ENCODE data around the gene HSPA1L. TPM values are rescaled to one million over a fixed set of nuclear protein-coding genes. Genes with fewer than 3 reads are reported as not detected.

Gene HSPA1L
- total and polyA plus RNA-seq, 2 donors (not counting 1 experiment from before 2014, with no cell fraction given) = 0.81 to 2.0 TPM

DNA sequence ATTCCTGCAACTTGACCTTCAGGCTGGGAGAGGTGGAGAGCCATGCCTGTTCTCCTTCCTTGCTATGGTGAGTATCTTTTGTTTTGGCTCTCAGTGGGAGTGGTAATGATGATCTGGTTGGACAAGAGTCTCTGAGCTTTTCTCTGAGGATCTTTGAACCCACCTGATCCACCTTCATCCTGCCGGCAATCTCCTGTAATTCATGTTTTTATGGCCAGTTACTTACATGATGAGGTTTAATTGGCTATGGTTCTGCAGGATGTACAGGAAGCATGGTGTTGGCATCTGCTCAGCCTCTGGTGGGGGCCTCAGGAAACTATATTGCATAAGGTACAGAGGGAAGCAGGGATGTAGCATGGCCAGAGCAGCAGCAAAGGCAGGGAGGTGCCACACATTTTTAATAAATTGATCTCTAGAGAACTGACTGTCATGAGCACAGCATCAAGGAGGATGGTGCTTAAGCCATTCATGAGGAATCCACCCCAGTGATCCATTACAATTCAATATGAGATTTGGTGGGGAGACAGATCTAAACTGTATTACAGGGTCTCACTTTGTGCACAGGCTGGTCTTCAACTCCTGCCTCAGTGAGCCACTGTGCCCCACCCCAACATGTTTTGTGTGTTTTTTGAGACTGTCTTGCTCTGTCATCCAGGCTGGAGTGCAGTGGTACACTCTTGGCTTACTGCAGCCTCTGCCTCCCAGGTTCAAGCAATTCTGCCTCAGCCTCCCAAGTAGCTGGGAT lies 22.5 kb upstream of the HSPA1L start:
- no peaks in the 10 kb centered on the region for H3K27me3 Mint-ChIP-seq
- POLR2A ChIA-PET = interaction anchor here (0.6 to 0.8 kb wide), 2 partner anchors 19 to 47 kb away, joined by 4 to 5 read pairs; no protein-coding TSS in a partner anchor

More for the DNA sequence above, 22.5 kb upstream of the HSPA1L start:
- Histone ChIP-seq H3K4me3 (ENCODE audit: control extremely low read depth in 1 of 5, extremely low read depth in 1 of 5, insufficient read depth in 1 of 5, low read depth in 2 of 5, low read length in 4 of 5) (peak overlapping the region in 3 of 5 experiments; percentile 16 to 90 (median 26)), H4K20me1 (ENCODE audit: control insufficient read depth, insufficient read depth, low read length, poor library complexity, severe bottlenecking) (peaks cover 13% of the 10 kb centered on the region), H3K9ac (ENCODE audit: low read length) (peak overlapping the region; percentile 90), H3K4me1 (ENCODE audit: control insufficient read depth in 2 of 2, insufficient read depth in 2 of 2, low read length in 2 of 2) (peaks cover 36 to 54% of the 10 kb centered on the region in 2 donors), H3K79me2 (ENCODE audit: control insufficient read depth, insufficient read depth, low read length) (peaks cover 39% of the 10 kb centered on the region), H3K9me3 (ENCODE audit: control extremely low read depth in 1 of 3, control insufficient read depth in 2 of 3, insufficient read depth in 1 of 3, low read length in 2 of 3) (no peaks in the 10 kb centered on the region), H2AFZ (ENCODE audit: insufficient read depth, low read depth, low read length, poor library complexity, severe bottlenecking) (no peak overlapping the region), H3K27me3 (replicated peaks in 1 of 4; ENCODE audit: control extremely low read depth in 1 of 4, control insufficient read depth in 3 of 4, insufficient read depth in 4 of 4, low read length in 3 of 4) (no peaks in the 10 kb centered on the region), H3K4me2 (replicated peaks; ENCODE audit: low read depth, low read length, poor library complexity, severe bottlenecking) (peak overlapping the region; percentile 73), H3K27ac (ENCODE audit: low read length in 2 of 2) (peak overlapping the region; percentile 51 to 98), H3K36me3 (replicated peaks in 1 of 2; ENCODE audit: control extremely low read depth in 1 of 2, control insufficient read depth in 1 of 2, extremely low read depth in 1 of 2, insufficient read depth in 2 of 2, low read length in 1 of 2) (peaks cover 4 to 46% of the 10 kb centered on the region in 2 experiments)
- Mint-ChIP-seq H3K4me1 (peaks cover 44% of the 10 kb centered on the region), H3K27ac (peak overlapping the region; percentile 95), H3K4me3 (peak overlapping the region; percentile 87), H3K9me3 (ENCODE audit: insufficient read depth) (no peaks in the 10 kb centered on the region)
- no peak for ATAC-seq (ENCODE audit: low read depth)
- no peak for TF ChIP-seq EZH2 (IDR thresholded peaks at IDR 0.05; ENCODE audit: borderline replicate concordance, insufficient read depth, low read depth, low read length, poor library complexity, severe bottlenecking)
- TF ChIP-seq CTCF (IDR thresholded peaks at IDR 0.05) = no peak
- CTCF ChIA-PET = interaction anchor here (2.0 to 2.4 kb wide), 2 partner anchors 25 to 26 kb away, joined by 5 to 6 read pairs; partner anchors contain the start of gene NEU1
- intact Hi-C loops (cut with micrococcal nuclease) = loop anchor here (10.0 kb wide), 1 partner anchor 137 kb away; the partner anchor contains the start of gene DXO
- no peak for DNase-seq
- WGBS (ENCODE audit: insufficient coverage) = no CpG with 5 or more reads among the region's 1 CpG
